T-helper 1 cell treated with Interleukin-12 subunit alpha and Interleukin-12 subunit beta and Interleukin-4 antibody, amounts not matched to agents 30 μg/mL and 1 μg/mL, for 36 hours (primary cell): ENCODE data around the gene TNS4.

Experiments used
- H3K27ac Mint-ChIP-seq: one replicate; pipeline ENCODE4 v1.8.0; 2021; ENCODE audit warnings: mild to moderate bottlenecking, mixed read lengths
- H3K27me3 Mint-ChIP-seq: one replicate; pipeline ENCODE4 v1.8.0; 2021; ENCODE audit warnings: low read depth, mixed read lengths
- H3K36me3 Mint-ChIP-seq: one replicate; pipeline ENCODE4 v1.8.0; 2021; ENCODE audit warnings: low read depth, mixed read lengths
- H3K4me1 Mint-ChIP-seq: one replicate; pipeline ENCODE4 v1.8.0; 2021; ENCODE audit warnings: low read depth, mixed read lengths
- H3K4me3 Mint-ChIP-seq: one replicate; pipeline ENCODE4 v1.8.0; 2021; ENCODE audit warnings: mild to moderate bottlenecking, moderate library complexity, mixed read lengths
- H3K9me3 Mint-ChIP-seq: one replicate; pipeline ENCODE4 v1.8.0; 2021; ENCODE audit warnings: mixed read lengths

Gene TNS4

DNA sequence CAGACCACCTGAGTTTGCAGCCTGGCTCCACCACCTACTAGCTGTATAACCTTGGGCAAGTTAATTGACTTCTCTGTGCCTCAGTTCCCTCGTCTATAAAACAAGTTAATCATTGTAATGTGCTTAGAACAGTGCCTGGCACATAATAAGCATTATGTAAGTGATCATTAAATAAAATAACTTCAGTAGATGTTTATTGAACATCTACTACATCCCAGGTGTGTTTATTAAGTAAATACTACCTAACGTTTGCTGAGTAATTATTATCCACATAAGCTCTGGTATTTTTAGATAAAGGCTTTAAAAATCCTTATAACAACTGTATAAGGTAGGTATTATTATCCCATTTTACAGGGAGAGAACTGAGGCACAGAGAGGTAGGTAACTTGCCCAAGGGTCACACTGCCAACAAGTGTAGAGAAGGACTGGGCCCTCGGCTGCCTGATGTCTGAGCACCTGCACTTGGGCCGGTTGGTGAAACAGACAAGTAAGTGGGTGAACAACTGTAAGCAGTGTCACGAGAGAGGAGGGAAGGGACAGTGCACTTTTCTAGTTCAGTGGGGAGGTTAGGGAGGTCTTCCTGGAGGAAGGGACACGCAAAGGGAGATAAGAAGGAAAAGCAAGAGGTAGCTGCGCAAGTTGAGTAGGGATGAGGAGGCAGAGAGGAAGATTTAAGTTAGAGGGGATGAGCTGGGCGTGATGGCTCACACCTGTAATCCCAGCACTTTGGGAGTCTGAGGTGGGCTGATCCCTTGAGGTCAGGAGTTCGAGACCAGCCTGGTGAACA, 4.6 kb downstream of the TNS4 start:
- H3K4me1 Mint-ChIP-seq, result peaks cover 21% of the 10 kb centered on the region
- no peak overlapping the region for H3K4me3 Mint-ChIP-seq
- H3K36me3 Mint-ChIP-seq, result peaks cover 5% of the 10 kb centered on the region
- no peaks in the 10 kb centered on the region for H3K27me3 Mint-ChIP-seq
- H3K27ac Mint-ChIP-seq, result peak overlapping the region; percentile 39
- no peaks in the 10 kb centered on the region for H3K9me3 Mint-ChIP-seq

DNA sequence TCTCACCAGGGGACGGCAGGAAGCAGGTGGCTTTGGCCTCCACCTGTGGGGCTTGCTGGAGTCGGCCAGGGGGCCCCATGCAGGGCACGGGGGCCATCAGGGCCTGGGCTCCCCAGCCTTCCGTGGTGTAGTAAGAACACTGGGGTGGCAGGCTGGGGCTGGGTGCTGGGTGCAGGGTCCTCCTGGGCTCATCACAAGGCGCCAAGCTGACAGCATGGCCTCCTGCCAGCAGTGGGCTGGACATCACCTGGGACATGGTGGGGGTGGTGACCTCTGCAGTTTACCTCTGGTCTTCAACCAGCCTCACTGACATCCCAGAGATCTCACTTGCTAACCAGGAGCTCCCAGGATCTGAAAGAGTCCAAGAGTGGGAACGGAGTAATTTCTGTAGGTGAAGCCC, 5.3 kb downstream of the TNS4 start:
- Mint-ChIP-seq H3K36me3 (peaks cover 5% of the 10 kb centered on the region), H3K4me1 (peaks cover 26% of the 10 kb centered on the region), H3K27me3 (no peaks in the 10 kb centered on the region)

DNA sequence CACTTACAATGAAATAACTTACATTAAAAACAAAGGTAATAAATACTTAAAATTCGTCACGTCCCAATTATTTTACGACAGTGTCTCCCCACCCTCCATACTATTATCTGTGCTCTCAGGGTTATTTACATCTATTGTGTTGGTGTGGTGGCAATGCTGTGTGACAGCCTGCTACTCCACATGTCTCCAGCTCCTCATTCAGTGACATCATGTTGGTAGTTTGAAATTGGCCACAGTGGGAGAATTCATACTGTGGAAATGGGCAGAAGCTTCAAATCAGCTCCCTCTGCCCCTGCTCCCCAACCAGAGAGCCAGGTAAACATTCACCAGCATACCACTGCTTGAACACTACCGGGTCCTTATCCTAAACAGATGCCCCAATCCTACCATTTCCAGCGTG, 6.3 kb downstream of the TNS4 start:
- H3K4me3 Mint-ChIP-seq, result no peak overlapping the region
- H3K9me3 Mint-ChIP-seq, result no peaks in the 10 kb centered on the region
- H3K36me3 Mint-ChIP-seq, result peaks cover 5% of the 10 kb centered on the region
- peaks cover 36% of the 10 kb centered on the region for H3K4me1 Mint-ChIP-seq
- H3K27me3 Mint-ChIP-seq, result no peaks in the 10 kb centered on the region
- no peak overlapping the region for H3K27ac Mint-ChIP-seq

More for the DNA sequence above, 5.3 kb downstream of the TNS4 start:
- no peaks in the 10 kb centered on the region for H3K9me3 Mint-ChIP-seq
- no peak overlapping the region for H3K4me3 Mint-ChIP-seq
- no peak overlapping the region for H3K27ac Mint-ChIP-seq

DNA sequence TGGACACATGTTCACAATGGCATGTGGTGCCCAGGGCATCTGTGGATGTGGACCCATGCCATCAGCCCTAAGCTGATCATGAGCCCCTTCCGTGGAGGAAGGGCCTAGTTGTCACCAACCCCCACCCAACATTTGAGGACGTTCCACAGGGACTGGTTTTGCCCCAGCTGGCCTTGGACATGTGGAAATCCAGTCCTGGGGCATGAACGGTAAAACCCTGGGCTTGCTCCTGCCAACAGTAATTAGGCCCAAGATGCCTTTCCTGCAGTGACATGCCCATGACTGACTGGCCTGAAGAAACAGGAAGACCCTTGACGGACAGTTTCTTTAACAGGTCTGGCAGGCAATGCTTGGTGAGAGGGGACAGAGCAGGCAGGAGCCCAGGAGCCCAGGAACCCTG, 7.7 kb downstream of the TNS4 start:
- Mint-ChIP-seq H3K27ac (no peak overlapping the region), H3K36me3 (peaks cover 5% of the 10 kb centered on the region), H3K9me3 (no peaks in the 10 kb centered on the region), H3K27me3 (no peaks in the 10 kb centered on the region), H3K4me1 (peaks cover 46% of the 10 kb centered on the region), H3K4me3 (no peak overlapping the region)

DNA sequence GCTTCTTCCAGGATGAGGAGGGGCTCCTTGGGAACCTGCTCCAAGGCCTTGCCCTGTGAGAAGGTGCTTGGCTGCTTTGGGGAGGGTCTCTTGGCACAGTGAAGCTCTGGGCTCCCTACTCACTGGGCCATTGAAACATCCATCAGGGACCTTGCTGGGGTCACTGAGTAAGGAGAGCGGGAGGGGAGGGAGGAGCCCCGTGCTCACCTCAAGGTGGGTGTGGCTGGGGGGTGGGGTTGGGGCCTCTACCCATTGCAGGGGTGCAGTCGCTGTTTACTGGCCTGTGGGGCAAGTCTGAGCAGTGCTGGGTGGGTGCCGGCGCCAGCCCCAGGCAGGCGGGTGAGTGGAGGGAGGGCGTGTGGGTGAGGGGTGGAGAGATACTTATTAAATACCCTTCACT, 9.9 kb downstream of the TNS4 start:
- Mint-ChIP-seq H3K27ac (peak overlapping the region; percentile 31), H3K9me3 (no peaks in the 10 kb centered on the region), H3K4me3 (no peak overlapping the region), H3K27me3 (no peaks in the 10 kb centered on the region), H3K36me3 (peaks cover 5% of the 10 kb centered on the region), H3K4me1 (peaks cover 55% of the 10 kb centered on the region)

DNA sequence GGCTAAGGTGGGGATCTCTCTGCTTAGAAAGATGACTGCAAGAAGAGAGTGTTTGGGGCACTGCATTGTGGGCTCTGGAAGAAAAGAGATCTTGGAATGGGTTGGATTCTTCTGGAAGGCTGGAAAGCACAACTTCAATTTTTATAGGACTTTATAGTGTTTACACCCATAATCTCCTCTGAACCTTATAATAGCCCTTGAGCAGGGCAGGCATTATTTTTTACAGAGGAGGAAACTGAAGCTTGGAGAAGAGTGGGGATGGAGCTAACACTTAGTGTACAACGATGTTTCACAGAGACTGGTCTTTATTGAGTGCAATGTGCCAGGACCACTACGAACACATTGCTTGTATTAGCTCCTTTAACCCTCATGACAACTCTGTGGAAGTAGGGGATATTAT, 10.4 kb downstream of the TNS4 start:
- no peaks in the 10 kb centered on the region for H3K9me3 Mint-ChIP-seq
- no peaks in the 10 kb centered on the region for H3K27me3 Mint-ChIP-seq
- peaks cover 60% of the 10 kb centered on the region for H3K4me1 Mint-ChIP-seq
- H3K27ac Mint-ChIP-seq, result peak overlapping the region; percentile 65
- H3K4me3 Mint-ChIP-seq, result peak overlapping the region; percentile 18
- H3K36me3 Mint-ChIP-seq, result peaks cover 5% of the 10 kb centered on the region

DNA sequence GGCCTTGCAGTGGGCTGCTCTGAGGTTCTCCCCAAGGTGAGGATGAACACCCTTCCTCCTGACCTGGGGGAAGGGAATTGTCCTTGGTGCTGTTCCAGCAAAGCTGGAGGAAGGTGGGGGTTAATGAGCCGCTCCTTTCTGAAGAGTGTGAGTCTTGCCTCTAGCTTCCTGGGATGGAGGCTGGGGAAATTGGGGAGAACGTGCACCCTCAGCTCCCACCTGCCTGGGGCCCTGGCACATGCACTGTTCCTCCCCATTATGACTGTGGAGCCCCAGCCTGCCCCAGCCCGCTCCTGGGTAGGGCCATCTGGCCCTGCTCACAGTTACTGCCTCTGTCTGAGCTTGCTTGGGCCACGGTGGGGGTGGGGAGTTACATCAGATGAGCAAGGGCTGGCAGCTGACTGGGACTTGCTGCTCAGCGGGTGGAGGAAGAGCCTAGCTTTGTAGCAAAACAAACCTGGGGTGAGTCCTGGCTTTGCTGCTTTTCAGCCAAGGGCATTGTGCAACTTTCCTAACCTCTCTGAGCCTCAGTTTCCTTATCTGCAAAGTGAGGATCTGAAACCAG, 11.1 kb downstream of the TNS4 start:
- Mint-ChIP-seq H3K27me3 (no peaks in the 10 kb centered on the region), H3K4me3 (peak overlapping the region; percentile 32), H3K36me3 (peaks cover 5% of the 10 kb centered on the region), H3K9me3 (no peaks in the 10 kb centered on the region), H3K27ac (peak overlapping the region; percentile 65), H3K4me1 (peaks cover 61% of the 10 kb centered on the region)

DNA sequence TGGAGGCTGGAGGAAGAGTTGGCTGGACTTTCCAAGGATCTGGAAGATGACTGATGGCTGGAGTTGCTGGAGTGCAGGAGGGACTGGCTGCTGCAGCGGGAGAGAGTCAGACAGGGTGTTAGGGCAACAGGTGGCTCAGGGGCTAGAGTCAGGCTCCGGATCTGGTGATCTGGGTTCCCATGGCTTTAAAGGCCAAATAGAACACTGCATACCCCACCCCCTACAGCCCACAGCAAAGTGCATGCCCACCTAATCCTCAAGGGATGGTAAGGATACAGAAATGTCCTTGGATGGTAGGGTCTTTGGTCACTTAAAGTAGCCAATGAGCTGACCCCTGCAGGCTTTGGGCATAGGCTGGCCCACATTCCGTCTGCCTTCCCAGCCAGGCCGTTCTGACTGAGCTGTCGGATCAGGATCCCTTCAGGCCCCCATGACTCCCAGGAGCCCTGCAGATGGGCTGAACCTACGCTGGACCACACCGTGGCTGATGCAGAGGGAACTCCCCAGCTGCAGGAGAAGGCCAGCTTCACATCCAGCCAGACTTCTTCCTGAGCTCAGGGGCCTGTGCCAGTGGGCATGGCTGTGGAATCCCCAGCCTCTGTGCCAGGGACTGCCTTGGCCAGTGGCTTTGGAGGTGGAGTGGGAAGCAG, 13.9 kb downstream of the TNS4 start:
- Mint-ChIP-seq H3K9me3 (no peaks in the 10 kb centered on the region), H3K27me3 (no peaks in the 10 kb centered on the region), H3K4me3 (no peak overlapping the region), H3K4me1 (peaks cover 77% of the 10 kb centered on the region), H3K27ac (no peak overlapping the region), H3K36me3 (no peaks in the 10 kb centered on the region)

DNA sequence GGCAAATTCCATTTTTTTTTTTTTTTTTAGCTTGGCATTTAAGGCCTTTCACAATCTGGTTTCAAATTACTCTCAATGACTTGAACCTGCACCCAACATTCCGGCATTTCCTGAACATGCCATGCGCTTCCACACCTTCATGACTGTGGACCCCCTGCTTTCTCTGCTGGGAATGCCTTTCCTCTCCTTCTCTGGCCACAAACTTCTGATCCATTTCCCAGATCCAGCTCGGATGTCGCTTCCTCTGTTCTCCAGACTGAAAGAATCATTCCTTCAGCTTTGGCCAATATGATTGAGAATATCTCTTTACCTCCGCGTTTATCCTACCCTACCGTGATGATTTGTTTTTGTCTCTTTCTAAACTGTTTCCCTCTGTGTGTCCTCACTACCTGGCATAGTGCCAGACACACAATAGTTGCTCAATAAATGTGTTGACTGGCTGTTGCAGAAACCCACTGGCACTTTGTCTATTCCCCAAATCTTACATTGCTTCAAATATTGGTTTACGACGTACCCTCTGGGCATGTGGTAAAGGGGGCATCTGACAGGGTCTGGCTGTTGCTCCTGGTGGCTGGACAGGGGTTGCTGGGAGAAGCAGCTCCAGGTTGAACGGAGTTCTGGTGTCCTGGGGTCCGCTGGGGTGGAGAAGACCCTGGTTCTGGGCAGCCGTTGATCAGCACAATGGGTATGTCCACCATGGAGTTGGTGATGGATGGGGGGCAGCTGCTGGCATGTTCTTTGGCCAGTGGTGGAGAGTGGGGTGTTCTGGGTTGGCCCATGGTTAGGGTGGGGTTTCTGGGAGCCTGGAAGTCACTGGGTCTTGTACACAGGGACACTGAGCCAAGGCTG, 14.7 kb downstream of the TNS4 start:
- H3K27me3 Mint-ChIP-seq, result no peaks in the 10 kb centered on the region
- no peaks in the 10 kb centered on the region for H3K9me3 Mint-ChIP-seq
- peaks cover 80% of the 10 kb centered on the region for H3K4me1 Mint-ChIP-seq
- no peak overlapping the region for H3K4me3 Mint-ChIP-seq
- no peaks in the 10 kb centered on the region for H3K36me3 Mint-ChIP-seq
- H3K27ac Mint-ChIP-seq, result peak overlapping the region; percentile 62

DNA sequence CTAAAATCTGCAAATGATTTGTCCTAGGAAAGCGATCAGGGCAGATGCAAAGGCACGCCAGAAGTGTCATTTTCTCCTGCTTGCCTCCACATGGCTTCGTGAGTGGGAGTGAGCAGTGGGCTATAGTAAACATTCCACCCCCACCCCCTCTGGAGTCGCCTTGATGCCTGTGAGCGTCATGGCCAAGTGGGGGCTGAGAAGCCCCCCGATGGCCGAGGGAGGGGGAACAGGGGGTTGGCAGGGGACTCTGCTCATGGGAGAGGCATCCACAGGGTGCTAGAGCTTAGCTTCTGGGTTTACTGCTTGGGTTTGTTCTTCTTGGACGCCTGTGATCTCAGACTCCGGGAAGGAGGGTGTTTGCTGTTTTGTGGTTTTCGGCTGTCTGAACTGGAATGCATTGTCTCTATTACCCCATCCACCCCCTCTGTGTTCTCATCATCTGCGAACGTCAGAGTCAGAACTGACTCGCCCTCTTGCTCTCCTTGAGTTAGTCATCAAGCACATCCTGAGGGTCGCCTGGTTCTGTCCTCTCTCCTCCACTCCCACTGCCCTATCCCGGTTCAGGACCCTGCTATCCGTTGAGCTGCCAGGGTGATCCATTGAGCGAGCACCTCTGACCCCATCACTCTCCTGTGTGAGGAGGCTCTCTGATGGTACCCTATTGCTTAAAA, 15.4 kb downstream of the TNS4 start:
- Mint-ChIP-seq H3K27ac (peak overlapping the region; percentile 62), H3K4me3 (no peak overlapping the region), H3K27me3 (no peaks in the 10 kb centered on the region), H3K4me1 (peaks cover 82% of the 10 kb centered on the region), H3K36me3 (no peaks in the 10 kb centered on the region), H3K9me3 (no peaks in the 10 kb centered on the region)

DNA sequence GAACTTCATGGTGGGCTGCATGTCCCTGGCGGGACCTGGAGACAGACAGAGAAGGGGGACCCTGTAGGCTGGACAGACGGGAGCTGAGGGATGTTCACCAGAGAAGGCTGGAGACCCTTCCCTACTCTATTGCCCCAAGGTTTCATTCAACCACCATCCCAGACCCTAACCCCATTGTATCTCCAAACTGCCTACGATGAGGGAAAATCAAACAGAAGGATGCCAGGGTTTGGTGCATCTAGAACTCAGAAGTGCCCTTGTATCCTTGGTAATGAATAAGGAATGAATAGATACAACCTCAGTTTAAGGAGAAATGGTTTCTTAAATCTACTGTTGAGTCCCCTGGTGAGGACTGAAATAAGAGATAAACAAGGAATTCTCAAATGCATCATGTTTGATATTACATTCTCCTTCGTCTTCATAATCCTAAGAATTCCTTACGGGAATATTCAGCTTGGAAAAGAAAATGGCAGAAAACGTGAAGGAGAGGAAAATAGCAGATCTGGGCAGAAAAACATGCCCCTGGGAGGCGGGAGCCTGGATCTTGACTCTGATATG, 16.4 kb downstream of the TNS4 start:
- Mint-ChIP-seq H3K9me3 (no peaks in the 10 kb centered on the region), H3K27ac (peak overlapping the region; percentile 62), H3K36me3 (no peaks in the 10 kb centered on the region), H3K4me1 (peaks cover 82% of the 10 kb centered on the region), H3K27me3 (no peaks in the 10 kb centered on the region), H3K4me3 (no peak overlapping the region)

DNA sequence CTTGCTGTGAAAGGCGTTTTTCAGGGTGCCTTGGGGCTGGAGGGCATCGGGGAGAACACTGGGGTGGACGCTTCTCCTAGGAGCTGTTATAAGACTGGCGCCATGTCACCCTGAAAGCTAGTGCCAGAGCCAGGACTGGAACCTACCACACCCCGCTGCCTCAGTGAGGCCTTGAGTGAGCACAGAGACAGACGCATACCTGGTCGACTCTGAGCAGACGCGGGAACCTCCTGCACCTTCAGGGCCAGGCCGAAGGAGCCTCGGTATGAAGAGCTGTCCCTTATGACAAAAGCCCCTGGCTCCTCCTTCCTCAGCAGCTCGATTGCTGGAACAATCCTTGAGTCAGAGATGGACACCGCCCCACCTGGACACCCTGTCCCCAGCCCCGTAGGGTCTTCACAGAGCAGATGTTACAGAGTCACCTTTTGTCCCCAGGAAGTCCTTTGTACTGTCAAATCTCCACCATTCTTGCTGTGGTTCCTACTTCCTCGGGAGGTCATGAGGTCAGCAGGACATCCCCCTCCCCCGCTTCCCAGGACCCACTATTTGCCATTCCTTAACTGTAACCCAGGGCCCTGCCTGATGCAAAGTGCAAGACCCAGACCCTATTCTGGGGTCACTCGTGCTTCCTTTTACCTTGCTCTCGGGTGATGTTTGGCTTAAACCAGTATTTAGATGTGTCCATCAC, 17.0 kb downstream of the TNS4 start:
- Mint-ChIP-seq H3K27ac (peak overlapping the region; percentile 47), H3K4me3 (no peak overlapping the region), H3K36me3 (peaks cover 1% of the 10 kb centered on the region), H3K9me3 (no peaks in the 10 kb centered on the region), H3K4me1 (peaks cover 83% of the 10 kb centered on the region), H3K27me3 (no peaks in the 10 kb centered on the region)

DNA sequence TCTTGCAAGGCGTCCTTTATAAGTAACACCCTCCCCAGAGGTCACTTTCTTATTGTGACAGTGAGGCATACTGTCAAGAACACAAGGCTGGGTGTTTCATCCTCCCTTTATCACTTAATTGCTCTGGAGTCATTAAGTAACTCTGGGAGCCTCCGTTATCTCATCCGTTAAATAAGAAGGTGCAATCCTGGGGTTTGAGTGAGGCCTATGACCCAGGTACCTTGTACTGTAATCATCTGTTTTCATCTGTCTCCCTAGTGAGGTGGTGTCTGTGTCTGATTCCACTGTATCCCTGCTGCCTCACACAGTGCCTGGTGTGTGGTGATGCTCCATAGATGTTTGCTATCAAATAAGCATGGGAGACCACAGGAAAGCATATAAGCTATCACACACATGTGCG, 17.7 kb downstream of the TNS4 start:
- Mint-ChIP-seq H3K9me3 (peaks cover 3% of the 10 kb centered on the region), H3K27ac (peak overlapping the region; percentile 73), H3K4me3 (no peak overlapping the region), H3K4me1 (peaks cover 80% of the 10 kb centered on the region), H3K27me3 (no peaks in the 10 kb centered on the region), H3K36me3 (peaks cover 6% of the 10 kb centered on the region)
